WERI-Rb-1 (cell line): ENCODE measurements around the gene STPG3.
A peak's percentile ranks its signal among the peaks of the same experiment; 100 is the strongest.
"Not testable (repeated sequence)": the region's sequence is repeated elsewhere in the genome, so short reads cannot be mapped to it uniquely, and the experiment has no call there.

Experiments
- DNase-seq: peaks from one replicate; pipeline ENCODE4 v3.0.0-alpha.2; 2020
- H3K27ac ChIP-seq: fragments of 250-450 bp; sonication (Bioruptor Pico); 2 replicates; pipeline ENCODE4 v1.5.1; 2020; ENCODE audit warnings: mild to moderate bottlenecking, moderate library complexity
- H3K27me3 ChIP-seq: fragments of 250-450 bp; sonication (Bioruptor Pico); 2 replicates; pipeline ENCODE4 v1.5.1; 2021; ENCODE audit warnings: mild to moderate bottlenecking, low read depth, moderate library complexity; ENCODE audit not compliant: insufficient read depth, severe bottlenecking
- H3K36me3 ChIP-seq: fragments of 250-450 bp; sonication (Bioruptor Pico); 2 replicates; pipeline ENCODE4 v1.5.1; 2020; ENCODE audit warnings: mild to moderate bottlenecking, moderate library complexity
- H3K4me3 ChIP-seq: 2 replicates; pipeline ENCODE4 v1.5.1; 2011; ENCODE audit warnings: low read depth, mild to moderate bottlenecking, control low read depth, low read length
- H3K9me3 ChIP-seq: fragments of 250-450 bp; sonication (Bioruptor Pico); 2 replicates; pipeline ENCODE4 v1.5.1; 2021; ENCODE audit warnings: mild to moderate bottlenecking, moderate library complexity; ENCODE audit not compliant: severe bottlenecking
- TF ChIP-seq, protein P1 (sequence below): IDR thresholded peaks from 2 replicates; pipeline ENCODE4 v1.5.1; 2011; ENCODE audit warnings: low read depth, mild to moderate bottlenecking, control low read depth, inconsistent platforms, low read length

STPG3 gene

DNA sequence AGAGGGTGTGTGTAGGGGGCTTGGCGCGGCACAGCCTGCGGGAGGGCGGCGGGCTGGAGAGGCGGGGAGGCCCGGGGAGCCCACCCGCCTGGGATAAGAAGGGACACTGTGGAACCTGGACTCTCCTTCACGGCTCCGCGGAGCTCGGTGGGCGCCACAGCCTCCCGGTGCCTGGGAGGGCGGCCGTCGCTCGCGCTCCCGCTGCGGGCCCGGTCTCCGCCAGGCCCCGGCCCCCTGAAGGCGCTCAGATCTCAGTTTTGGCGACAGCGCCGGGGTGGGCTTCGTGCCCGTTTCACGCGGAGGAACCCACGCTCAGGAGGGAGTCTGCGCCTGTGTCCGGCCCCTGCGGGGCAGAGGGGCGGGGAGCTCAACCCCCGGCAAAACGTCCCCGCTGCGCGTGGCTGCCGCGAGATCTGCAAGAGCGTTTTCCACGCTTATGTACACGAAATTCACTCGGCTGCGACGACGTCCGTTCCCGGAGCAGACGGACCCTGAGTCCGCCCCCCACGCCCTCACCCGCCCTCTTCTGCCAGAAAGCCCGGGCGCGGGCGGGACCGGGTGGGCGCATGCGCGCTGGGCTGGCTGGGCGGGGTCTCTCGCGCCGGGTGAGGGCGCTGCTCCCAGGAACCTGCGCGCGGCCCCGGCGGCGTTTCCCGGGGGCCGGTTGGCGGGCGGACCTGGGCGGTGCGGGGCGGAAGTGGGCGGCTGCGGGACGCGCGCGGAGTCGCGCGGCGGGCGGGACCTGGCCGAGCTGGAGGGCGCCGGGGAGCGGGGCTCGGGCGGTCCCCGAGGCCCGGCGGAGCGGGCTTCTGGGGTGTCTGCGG lies 3.8 kb downstream of the STPG3 start, which contains the start of gene NELFB:
Gene NELFB (plus strand): TSS at position 704 of the 824 bp plus-strand sequence.
- TF ChIP-seq, protein P1, sequence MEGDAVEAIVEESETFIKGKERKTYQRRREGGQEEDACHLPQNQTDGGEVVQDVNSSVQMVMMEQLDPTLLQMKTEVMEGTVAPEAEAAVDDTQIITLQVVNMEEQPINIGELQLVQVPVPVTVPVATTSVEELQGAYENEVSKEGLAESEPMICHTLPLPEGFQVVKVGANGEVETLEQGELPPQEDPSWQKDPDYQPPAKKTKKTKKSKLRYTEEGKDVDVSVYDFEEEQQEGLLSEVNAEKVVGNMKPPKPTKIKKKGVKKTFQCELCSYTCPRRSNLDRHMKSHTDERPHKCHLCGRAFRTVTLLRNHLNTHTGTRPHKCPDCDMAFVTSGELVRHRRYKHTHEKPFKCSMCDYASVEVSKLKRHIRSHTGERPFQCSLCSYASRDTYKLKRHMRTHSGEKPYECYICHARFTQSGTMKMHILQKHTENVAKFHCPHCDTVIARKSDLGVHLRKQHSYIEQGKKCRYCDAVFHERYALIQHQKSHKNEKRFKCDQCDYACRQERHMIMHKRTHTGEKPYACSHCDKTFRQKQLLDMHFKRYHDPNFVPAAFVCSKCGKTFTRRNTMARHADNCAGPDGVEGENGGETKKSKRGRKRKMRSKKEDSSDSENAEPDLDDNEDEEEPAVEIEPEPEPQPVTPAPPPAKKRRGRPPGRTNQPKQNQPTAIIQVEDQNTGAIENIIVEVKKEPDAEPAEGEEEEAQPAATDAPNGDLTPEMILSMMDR, result no peak
- Histone ChIP-seq H3K27ac (peak within 1 kb of the TSS; percentile 88), H3K27me3 (no peaks in the 10 kb centered on the region), H3K36me3 (peaks cover 3% of the 10 kb centered on the region; the same call in 1 of the 2 replicates), H3K4me3 (peak within 1 kb of the TSS; percentile 76), H3K9me3 (no peaks in the 10 kb centered on the region)
- peak; percentile 84 for DNase-seq

DNA sequence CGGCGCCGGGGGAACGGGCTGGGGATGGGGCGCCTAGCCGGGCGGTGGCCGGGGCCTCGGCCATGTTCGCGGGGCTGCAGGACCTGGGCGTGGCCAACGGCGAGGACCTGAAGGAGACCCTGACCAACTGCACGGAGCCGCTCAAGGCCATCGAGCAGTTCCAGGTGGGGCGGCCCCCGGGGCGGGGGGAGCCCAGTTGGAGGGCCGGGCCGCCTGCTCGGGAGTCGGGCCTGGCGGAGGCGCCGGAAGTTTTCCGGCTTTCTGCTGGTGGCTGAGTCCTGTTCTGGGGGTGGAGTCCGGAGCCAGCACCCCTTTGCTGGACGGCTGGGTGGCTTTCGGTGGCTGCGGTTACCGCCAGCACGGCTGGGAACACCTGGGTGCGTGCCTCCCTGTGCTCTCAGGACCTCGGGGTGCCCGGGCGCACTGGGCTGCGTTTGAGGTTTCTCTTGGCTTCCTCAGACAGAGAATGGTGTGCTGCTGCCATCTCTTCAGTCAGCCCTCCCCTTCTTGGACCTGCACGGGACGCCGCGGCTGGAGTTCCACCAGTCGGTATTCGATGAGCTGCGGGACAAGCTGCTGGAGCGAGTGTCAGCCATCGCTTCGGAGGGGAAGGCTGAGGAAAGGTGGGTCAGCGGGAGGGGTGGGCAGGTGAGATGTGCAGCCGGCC lies 4.5 kb downstream of the STPG3 start:
- Histone ChIP-seq H3K4me3 (peak overlapping the region; percentile 76), H3K9me3 (no peaks in the 10 kb centered on the region), H3K27ac (peak overlapping the region; percentile 75), H3K36me3 (peaks cover 3% of the 10 kb centered on the region; the same call in 1 of the 2 replicates), H3K27me3 (no peaks in the 10 kb centered on the region)
- TF ChIP-seq, protein P1, result no peak
- peak; percentile 43 for DNase-seq

DNA sequence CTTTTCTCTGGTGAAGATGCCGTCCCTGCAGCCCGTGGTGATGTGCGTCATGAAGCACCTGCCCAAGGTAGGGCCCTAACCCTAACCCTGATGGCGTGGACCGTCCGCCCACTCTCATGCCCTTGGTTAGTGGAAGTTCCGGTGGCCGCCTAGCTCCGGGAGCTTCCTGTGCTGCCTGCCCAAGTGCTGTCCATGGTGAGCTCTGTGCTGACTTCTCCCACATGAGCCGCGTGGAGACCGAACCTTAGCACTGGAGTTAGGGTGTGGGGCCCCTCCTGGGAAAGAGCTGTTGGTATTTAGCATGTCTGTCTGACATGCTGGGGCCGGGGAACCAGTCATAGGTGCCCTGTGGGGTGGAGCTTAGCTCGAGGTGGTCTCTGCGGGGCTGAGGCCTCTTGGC lies 5.3 kb downstream of the STPG3 start:
- TF ChIP-seq, protein P1, result no peak
- Histone ChIP-seq H3K36me3 (peaks cover 3% of the 10 kb centered on the region; the same call in 1 of the 2 replicates), H3K27ac (no peak overlapping the region), H3K9me3 (no peaks in the 10 kb centered on the region), H3K4me3 (no peak overlapping the region), H3K27me3 (no peaks in the 10 kb centered on the region)
- no peak for DNase-seq

DNA sequence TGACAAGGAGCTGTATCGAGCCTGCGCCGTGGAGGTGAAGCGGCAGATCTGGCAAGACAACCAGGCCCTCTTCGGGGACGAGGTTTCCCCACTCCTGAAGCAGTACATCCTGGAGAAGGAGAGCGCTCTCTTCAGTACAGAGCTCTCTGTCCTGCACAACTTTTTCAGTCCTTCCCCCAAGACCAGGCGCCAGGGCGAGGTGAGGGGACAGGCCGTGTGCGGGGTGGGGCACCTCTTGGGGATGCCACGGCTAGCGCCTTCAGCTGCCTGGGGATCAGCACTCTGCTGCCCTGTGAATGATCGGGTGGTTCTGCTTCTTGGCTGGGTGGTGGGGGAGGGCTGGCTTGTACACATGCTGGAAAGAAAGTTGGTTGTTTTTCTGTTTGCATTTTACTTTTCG lies 5.8 kb downstream of the STPG3 start:
- DNase-seq, result no peak
- TF ChIP-seq, protein P1, result no peak
- Histone ChIP-seq H3K27ac (no peak overlapping the region), H3K9me3 (no peaks in the 10 kb centered on the region), H3K36me3 (peaks cover 3% of the 10 kb centered on the region; the same call in 1 of the 2 replicates), H3K27me3 (no peaks in the 10 kb centered on the region), H3K4me3 (no peak overlapping the region)

- H3K36me3 ChIP-seq, DNase-seq: not testable (repeated sequence)
Measured at GRCh38 chr9:137262173-137262908, 11.3 kb downstream of the STPG3 start.

GRCh38 chr9:137262909-137263285 lies 11.8 kb downstream of the STPG3 start:
- H3K36me3 ChIP-seq, result no peaks in the 10 kb centered on the region
- H3K27ac ChIP-seq, result no peak overlapping the region
- TF ChIP-seq, protein P1, result no peak
- H3K9me3 ChIP-seq, result no peaks in the 10 kb centered on the region
- no peak overlapping the region for H3K4me3 ChIP-seq
- DNase-seq, result no peak
- H3K27me3 ChIP-seq, result no peaks in the 10 kb centered on the region

More at GRCh38 chr9:137262173-137262908, 11.3 kb downstream of the STPG3 start:
- not testable (repeated sequence) for H3K27me3 ChIP-seq, H3K27ac ChIP-seq, H3K9me3 ChIP-seq, H3K4me3 ChIP-seq
